GM19397 (cell line): Measurements from ENCODE around the gene RMND5B.
"Not testable (repeated sequence)": the region's sequence is repeated elsewhere in the genome, so short reads cannot be mapped to it uniquely, and the experiment has no call there.

ENCODE experiments used
- ATAC-seq: cut with Tn5 transposase; IDR thresholded peaks from one replicate; pipeline ENCODE4 v1.9.1; 2021; ENCODE audit warnings: mild to moderate bottlenecking, moderate library complexity; ENCODE audit not compliant: unreplicated experiment

Gene RMND5B

GRCh38 chr5:178163772-178164735 lies 33.2 kb downstream of the RMND5B start:
- ATAC-seq = peak; percentile 86

DNA sequence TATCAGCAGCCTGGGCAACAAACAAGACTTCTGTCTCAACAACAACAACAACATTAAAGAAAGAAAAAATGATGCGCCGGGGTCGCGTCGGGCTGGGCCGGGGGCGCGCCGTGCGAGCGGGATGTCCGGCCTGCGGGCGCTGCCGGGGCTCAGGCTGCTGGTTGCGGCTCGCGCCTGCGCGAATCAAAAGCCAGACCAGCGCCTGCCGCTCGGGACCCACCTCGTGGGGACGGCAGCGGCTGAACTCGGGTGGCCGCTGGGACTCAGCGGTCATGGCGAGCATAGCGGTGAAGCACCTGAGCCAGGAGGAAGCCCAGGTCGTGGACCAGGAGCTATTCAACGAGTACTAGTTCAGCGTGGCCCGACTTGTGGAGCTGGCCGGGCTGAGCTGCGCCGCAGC lies 34.8 kb downstream of the RMND5B start:
- no peak for ATAC-seq

GRCh38 chr5:178170455-178170854 lies 39.6 kb downstream of the RMND5B start:
- no peak for ATAC-seq

DNA sequence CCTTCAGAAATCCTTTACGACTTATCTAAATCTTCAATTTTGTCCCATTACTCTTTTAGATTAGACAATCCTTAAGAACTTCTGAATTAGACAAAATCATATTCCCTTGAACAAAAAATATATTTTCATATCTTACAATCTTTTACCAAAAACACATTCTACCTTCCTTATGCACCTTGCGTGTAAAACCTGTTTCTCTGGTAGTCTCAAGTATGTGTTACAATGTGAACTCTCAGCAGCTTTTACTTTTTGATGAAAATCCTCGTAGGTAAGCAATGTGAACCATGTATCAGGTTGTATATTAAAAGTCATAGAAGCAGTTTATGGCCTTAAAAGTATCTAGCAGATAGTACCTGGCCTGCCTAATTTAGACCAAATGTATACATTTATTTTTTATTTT lies 43.6 kb downstream of the RMND5B start:
- no peak for ATAC-seq

DNA sequence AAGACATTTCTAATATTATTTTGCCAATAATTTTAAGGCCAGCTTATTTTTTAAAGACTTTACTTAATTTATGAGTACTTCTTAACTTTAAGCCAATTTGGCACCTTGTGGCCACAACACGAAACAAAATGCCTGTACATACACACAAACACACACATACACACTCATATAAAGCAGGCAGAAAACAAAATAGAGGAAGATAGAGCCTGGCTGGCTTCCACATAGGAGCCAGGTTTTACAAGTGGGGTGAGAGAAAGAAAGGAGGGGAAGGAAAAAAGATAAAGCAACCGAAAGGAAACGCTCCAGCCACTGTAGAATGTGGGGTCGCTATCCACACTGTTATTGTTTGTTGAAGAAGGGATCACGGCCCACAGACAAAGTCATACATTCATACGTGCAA lies 46.0 kb downstream of the RMND5B start:
- ATAC-seq = no peak

- ATAC-seq = no peak
Observed at GRCh38 chr5:178177569-178177968, 46.8 kb downstream of the RMND5B start.

DNA sequence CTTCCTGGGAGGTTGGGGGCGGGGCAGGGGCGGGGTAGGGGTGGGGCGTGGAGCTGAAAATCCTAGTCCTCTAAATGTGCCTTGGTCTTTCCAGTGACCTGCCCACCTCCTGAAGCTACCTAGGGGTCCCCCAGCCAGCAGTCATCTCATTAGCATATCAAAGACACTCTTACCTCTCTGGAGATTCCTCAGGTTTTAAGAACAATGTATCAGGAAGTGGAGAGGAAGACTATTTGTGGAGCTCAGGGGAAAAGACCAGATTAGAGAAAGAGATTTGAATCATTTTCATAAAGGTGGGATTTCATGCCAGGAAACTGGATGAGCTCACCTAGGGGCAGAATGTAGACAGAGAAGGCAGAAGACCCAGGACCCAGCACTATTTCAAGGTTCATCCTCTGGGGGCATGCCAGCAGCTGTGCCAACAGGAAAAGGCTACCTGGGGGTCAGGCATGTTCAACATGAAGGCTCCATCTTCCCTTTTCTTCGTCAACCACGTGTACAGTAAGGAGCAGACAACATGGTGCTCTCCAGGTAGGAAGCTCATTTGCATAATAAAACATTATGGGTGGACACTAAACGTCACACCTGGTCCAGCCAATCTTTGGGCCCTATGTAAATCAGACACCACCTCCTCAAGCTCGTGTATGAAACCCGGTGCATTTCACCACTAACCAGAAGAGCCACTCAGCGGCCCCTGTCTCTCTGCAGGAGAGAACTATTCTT lies 49.5 kb downstream of the RMND5B start:
- no peak for ATAC-seq

DNA sequence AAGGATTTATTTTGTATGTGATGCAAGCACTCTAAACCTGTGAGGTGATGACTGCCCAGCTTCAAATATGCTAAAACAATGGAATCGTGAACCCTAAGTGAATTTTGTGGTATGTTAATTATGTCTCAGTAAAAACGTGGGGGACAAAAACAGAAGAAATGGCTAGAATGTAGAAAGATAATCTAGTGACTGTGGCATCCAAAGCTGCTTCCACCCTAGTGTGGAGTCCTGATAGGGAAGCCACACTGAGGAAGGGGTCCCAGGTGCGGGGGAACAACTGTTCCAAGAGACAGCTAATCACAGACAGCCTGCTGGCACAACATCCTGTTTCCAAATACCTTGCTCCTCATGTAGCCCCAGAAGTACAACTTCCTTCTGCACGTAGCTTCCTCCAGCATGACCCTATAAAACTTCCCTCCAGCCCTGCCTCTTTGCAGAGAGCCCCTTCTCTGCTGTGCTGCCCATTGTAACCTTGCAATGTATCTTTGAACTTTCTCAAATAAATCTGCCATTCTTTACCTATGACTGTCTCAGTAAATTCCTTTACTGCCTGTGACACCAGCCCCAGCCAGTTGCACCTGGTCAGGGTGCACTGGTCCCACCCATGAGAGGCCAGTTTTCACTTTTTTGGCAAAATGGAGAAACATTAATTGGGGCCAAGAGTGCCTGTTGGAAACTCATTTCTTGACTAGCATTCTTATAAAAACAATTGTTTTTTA lies 51.5 kb downstream of the RMND5B start:
- ATAC-seq = no peak

DNA sequence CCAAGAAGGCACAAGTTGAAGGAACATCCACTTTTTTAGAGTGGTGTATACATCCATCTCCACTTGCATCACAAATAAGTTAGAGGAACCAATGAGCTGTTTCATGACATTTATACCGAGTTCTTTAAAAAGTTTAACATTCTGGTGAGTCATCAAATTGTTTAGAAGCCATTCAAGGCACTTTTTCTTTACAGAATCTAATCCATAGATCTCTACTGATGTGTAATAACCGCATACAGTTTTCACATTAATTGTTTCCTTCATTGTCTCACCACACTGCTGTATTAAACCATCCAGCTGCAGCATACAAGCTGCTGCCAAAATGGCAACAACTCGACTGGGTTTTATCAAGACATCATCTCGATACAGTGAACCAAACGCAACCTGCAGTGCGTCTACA lies 55.6 kb downstream of the RMND5B start:
- ATAC-seq = no peak

GRCh38 chr5:178187014-178187413 lies 56.2 kb downstream of the RMND5B start, which contains the start of gene GMCL2:
GMCL2 (minus strand) TSS chr5:178187371; CDS start chr5:178187299, 72 bp downstream.
- ATAC-seq = no peak

- no peak for ATAC-seq
Observed at GRCh38 chr5:178189433-178189832, 58.6 kb downstream of the RMND5B start.

- no peak for ATAC-seq
Observed at GRCh38 chr5:178191661-178192060, 60.8 kb downstream of the RMND5B start.

DNA sequence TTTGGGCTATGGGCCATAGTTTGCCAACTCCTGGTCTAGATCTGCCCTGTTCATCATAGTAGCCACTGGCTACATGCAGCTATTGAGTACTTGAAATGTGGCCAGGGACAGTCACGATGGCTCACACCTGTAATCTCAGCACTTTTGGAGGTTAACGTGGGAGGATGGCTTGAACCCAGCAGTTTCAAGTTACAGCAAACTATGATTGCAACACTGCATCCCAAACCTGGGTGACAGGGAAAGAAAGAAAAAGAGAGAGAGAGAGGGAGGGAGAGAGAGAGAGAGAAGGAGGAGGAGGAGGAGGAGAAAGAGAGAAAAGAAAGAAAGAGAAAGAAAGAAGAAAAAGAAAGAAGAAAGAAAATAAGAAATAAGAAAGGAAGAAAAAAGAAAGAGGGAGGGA lies 61.4 kb downstream of the RMND5B start:
- no peak for ATAC-seq

DNA sequence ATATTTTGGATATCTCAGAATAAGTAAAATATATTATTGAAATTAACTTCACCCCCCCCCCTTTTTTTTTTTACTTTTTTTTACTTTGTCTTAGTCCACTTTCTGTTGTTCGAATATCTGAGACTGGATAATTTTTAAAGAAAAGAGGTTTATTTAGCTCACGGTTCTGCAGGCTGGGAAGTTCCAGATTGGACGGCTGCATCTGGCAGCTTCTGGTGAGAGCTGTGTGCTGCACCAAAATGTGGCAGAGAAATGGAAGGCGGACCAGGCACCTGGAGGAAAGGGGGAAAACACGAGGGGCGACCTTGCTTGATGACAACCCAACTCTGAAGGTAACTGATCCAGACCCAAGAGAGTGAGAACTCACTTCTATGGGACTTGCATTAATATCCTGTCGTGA lies 62.0 kb downstream of the RMND5B start:
- ATAC-seq = no peak

GRCh38 chr5:178193251-178193809 lies 62.5 kb downstream of the RMND5B start:
- ATAC-seq = no peak

DNA sequence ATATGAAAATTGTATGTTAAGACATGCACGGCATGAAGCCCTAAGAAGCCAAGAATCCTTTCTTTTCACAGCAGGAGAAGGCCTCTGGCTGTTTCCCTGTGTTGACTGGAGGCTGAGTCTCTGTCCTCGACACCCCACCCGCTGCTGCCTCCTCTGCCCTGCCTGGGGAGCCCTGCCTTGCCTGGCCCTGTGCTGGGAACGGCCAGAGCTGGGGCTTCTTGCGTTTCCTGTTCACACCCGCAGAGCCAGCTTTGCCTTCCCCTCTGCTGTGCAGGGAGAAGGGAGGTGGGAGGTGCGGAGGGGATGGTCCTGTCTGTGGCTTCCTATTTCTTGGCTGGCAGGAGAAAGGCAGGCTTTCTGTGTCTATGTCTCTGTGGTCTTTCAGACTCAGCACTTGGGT lies 63.2 kb downstream of the RMND5B start:
- ATAC-seq = no peak

GRCh38 chr5:178196281-178196812 lies 65.5 kb downstream of the RMND5B start:
- ATAC-seq = no peak

- ATAC-seq = no peak
Observed at GRCh38 chr5:178196986-178197385, 66.2 kb downstream of the RMND5B start.

- ATAC-seq = not testable (repeated sequence)
Observed at GRCh38 chr5:178198151-178198550, 67.3 kb downstream of the RMND5B start.

DNA sequence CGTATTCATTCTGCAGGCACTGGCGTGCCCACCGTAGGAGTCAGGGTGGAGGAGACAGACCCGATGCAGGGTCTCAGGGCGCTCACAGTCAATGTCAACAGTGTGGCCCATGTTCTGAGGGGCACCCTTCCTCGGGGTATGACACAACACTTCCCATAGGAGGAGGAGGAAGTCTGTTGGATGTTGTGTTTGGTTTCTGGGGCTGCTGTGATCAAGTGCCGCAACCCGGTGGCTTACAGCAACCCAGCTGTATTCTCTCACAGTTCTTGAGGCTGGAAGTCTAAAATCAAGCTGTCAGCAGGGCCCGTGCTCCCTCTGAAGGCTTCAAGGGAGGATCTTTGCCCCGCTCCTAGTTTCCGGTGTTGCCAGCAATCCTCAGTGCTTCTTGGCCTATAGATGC lies 67.9 kb downstream of the RMND5B start:
- no peak for ATAC-seq
